Amygdala (tissue), 56 donors: Measurements from ENCODE around the gene DDC.
A peak's percentile ranks its signal among the peaks of the same experiment; 100 is the strongest.
"Not testable (repeated sequence)": the region's sequence is repeated elsewhere in the genome, so short reads cannot be mapped to it uniquely, and the experiment has no call there.

ENCODE experiments used
- DNase-seq, 56 donors: peaks; one replicate each; lab custom pipeline; 2025; lab: John Stamatoyannopoulos, UW

DDC gene

DNA sequence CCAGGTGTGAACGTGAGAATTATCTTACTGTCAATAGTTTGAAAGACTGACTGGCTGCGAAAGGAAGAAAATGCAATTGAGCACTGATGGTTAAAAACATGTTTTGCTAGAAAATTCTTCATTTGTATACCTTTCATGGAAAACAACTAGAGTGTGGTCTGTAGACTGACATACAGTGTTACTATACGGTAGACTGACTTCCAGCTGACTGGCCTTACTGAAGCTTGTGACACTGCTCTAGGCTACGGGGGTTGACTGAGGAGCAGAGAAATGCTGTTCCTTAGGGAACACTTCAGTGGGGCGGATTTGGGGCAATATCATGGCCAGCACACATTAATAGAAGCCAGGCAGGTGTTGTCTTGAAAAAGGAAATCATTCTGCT lies 25.9 kb upstream of the DDC start:
- DNase-seq: no peak

DNA sequence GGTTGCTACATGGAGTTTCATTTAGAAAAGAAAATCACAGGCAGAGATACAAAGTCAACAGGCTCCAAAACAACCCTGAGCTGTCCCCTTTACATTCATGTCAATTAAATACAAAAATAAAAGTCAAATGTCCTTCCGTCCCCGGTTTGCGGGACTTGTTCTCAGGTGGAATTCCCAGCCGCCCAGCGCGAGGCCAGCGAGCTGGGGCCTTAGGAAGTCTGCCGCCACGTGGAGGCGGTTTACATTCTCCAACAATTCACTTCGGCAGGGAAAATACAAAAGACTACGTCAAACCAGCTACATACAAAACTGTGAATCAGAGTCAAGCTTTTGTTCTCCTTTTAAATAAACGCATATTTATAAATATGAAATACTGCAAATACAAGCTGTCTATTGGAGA lies 25.3 kb upstream of the DDC start:
- no peak for DNase-seq

DNA sequence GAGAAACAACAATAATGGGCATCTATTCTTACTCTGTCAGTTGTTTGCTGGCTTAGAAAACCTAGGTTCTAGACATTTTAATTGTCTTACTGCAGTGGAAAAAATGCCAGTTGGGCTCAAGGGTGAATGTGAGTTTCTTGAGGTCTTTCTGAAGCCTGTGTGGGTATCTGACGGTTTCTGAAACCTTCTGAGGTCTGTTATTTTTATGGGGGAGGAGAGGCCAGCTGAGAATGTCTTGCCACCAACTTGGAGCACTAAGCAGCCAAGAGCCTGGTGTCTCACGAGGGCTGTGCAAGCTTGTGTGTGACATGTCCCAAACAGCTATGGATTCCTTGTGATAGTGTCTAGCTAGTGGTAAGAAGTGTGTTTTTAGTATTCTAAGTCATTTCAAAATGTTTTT lies 24.2 kb upstream of the DDC start:
- DNase-seq: no peak

DNA sequence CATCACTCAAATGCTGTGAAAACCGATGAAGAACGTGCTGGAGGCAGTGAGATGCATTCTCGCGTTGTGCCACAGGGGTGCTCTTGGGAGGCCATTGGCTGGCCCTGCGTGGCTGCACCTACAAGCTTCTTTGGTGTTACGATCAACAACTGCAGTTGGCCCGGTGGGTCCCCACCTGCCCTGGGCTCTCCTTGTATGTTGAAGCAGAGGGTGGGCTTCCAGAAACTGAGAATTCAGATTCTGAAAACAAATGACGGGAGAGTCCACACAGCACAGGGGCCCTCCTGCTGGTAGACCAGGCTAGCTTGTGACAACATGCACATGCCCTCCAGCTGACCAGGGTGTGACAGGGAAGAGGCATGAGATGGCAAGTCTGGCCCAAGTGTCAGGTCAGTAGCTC lies 23.7 kb upstream of the DDC start:
- DNase-seq: no peak

DNA sequence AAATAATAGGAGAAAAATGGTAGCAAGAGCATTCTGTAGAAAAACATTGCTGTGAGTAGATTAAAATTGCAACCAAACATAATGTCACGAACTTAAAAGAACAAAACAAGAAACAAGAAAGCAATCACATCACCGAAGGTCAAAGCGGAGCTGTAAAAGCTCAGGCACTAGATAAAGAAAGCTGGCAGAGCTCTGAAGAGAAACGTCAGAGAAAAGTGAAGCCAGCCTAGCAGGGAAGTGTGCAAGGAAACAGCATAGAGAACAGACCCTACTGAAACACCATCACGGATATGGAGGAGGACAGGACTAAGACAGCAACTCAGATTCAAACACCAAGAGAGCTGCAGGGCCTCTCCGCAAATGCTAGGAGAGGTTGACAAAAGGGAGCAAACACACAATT lies 22.5 kb upstream of the DDC start:
- no peak for DNase-seq

DNA sequence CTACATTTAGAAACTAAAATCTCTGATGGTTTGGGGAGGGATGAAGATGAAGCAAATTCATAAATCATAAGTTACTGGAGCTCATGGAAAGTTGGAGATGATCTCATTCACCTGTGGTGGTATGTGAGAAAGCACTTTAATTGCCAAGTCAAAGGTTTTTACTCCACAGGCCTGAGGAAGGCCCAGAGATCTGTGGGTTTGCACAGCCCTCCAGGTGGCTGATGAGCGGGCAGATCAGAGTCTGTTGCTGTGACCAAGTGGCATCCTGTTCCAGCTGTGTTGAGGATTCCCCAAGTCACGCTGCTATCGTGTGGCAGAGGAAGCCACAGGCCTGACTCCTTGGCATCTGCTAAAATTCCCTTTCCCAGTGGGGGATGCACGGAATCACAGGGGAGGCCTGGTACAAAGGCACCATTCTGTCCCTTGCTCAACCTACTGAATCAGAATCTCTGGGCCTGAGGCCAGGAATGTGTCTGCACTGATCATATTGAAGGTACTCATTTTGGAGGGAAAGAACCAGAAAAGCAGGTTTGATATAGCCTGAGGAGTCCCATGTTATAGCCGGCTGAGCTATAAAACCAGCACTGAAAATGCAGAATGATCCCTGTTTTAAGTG lies 19.7 kb upstream of the DDC start:
- no peak for DNase-seq

DNA sequence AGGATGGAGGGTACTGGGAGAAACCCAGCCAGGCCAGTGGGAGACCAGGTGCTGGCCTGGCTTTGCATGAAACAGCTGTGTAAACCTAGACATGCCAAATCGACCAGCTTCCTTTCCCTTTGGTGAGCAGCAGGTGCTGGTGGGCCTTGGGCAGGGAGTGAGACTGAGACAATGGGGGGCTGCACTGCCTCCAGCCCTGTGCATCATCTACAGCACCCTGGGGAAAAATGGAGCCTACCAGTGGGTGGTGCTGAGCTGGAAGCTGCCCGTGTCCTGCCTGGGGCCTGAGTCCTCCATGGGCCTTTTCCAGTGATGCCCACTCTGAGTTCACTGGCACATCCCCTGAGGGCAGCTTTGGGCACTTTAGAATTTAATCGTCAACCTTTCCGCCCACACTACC lies 19.2 kb upstream of the DDC start:
- DNase-seq: no peak

DNA sequence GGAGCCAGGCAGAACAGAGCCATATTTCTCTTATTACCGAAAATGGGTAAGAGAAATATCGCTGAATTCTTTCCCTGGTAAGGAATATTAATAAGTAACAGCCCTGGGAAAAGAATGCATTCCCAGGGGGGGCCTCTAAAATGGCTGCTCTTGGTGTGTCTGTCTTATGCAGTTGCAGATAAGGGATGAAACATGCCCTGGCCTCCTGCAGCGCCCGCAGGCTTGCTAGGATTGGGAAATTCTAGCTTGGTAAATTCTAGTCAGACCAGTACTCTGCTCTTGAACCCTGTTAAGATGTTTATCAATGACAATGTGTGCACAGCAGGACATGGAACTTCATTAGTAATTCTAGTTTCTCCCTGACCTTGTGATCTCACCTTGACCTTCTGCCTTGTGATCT lies 18.1 kb upstream of the DDC start:
- not testable (repeated sequence) for DNase-seq

DNA sequence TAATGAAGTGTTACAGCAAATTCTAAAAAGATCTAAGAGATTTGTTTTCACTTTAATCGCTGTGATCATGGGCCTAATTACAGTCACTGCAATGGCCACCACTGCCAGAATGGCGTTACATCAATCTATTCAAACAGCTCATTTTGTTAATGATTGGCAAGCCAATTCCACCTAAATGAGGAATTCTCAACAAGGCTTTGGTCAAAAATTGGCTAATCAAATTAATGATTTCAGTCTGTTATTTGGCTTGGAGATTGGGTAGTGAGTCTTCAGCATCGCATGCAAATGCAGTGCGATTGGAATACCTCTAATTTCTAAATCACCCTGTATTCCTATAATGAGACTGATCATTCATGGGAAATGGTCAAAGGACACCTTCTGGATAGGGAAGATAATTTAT lies 17.1 kb upstream of the DDC start:
- not testable (repeated sequence) for DNase-seq

DNA sequence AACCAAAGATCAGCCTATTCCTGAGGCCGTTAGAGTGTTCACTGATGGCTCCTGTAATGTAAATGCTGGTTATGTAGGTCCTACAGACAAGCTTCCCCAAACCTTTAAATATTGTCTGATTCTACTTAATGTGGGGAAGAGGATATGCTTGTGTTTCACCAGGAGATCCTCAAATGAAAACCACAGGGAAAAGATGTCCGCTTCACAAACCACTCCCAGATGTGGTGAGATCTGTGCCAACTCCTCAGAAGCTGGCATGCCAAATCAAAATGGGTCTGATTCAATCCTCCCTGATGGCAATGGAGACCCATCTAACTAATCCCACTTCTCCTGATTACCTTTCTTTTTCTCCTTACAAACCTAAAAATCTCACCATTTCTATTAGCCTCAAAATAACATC lies 15.5 kb upstream of the DDC start:
- not testable (repeated sequence) for DNase-seq

DNA sequence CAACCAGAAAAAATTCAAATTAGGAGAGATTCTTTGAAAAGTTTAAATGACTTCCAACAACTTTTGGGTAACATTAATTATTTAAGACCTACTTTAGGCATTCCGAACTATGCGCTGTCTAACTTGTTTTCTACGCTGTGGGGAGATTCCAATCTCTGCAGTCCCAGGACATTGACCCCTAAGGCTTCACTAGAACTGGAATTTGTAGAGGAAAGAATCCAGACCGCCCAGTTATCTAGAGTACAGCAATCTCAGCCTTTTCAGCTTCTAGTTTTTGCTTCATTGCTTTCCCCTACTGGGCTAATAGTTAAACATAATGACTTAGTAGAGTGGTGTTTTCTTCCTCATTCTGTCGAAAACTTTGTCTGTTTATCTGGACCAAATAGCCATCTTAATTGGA lies 14.9 kb upstream of the DDC start:
- no peak for DNase-seq

DNA sequence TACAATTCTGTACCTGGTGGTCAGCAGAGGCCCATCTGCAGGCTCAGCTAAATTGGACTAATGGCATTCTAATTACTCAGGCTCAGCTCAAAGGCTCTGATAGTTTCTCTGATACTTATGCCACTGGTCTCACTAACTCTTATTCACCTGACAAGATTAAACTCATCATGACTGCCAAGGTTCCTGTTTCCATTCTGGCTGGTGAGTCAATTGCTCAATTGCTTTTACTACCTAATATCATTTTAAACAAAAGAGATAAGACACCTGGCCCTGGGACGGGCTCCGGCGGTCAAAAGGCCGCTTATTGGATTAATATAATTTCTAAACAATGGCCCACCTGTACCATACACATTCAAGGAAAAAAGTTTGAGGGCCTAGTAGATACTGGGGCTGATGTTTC lies 12.9 kb upstream of the DDC start:
- DNase-seq: not testable (repeated sequence)

DNA sequence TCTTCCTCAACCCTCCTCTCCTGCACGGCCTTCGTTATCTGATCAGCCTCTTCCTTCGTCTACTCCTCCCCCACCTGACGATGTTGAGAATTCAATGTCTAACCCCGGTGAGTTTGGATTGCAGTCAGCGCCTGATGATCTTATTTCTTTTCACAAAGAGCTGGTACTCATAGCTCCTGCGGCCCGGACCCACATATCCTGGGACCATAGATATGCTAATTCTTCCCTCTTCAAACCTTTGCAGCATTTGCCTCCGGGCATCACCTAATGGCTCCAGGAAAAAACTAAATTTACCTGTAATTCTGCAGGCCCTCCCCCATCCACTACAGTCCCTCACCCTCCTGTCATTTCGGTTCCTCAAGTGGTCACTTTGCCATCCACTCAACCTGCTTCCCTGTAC lies 12.4 kb upstream of the DDC start:
- DNase-seq: no peak

DNA sequence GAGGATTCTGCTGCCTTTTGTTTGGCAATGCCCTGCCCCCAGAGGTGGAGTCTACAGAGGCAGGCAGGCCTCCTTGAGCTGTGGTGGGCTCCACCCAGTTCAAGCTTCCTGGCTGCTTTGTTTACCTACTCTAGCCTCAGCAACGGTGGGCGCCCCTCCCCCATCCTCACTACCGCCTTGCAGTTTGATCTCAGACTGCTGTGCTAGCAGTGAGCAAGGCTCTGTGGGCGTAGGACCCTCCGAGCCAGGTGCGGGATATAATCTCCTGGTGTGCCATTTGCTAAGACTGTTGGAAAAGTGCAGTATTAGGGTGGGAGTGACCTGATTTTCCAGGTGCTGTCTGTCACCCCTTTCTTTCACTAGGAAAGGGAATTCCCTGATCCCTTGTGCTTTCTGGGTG lies 11.2 kb upstream of the DDC start:
- DNase-seq: not testable (repeated sequence)

DNA sequence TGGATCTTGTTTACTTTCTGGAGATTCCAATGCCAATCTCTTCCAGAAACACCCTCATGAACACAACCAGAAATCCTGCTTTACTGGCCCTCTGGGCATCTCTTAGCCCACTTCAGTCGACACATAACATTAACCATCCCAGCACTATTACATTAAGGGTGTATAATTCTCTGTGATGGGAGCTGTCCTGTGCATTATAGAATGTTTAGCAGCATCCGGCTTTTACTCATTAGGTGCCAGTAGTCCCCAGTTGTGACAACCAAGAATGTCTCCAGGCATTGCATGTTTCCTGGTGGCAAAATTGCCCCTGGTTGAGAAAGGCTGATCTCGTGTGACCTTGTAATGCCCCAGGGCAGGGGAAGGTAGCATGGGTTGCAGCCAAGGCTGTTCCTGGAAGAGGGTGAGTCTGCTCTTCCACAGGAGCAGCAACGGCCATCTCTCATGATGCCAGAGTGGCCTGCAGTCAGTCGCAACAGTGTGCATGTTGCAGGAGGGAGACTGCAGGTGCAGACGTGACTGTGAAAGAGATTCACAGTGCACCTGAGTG lies 2.6 kb upstream of the DDC start:
- no peak for DNase-seq

DNA sequence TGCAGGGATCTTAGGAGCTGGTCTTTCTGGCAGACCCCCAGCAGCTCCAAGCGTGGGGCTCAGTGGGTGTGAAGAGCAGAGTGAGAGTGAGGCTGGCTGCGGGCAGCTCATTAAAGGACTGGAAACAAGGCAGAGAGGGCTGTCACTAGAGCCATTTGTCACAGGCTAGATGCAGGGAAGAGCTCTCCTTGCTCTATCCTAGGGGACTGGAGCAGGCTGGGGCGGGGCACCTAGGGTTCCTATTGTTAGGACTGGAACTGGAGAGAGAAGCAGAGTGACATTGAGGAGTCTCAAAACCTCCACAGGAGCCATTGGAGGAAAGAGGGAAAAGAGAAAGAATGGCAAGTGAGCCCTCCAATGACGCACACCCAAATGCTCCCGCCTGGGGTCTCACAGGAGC lies 772 bp upstream of the DDC start:
- no peak for DNase-seq

DNA sequence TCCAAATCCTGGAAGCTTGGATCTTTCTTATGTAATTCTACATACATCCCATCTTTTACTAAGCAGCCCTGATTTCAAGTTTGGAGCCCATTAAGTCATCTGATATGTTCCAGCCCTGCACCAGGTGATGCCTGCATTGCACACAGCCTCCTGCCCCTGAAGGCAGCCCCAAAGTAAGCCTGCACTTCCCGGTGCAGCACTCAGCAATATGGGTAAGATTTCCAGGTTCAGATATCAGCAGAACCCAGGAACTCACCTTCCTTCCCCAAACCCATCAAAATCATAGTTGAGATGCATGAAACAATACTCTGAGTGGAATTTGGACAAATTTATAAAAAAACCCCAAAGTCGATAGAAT lies 333 bp upstream of the DDC start:
- DNase-seq: no peak

DNA sequence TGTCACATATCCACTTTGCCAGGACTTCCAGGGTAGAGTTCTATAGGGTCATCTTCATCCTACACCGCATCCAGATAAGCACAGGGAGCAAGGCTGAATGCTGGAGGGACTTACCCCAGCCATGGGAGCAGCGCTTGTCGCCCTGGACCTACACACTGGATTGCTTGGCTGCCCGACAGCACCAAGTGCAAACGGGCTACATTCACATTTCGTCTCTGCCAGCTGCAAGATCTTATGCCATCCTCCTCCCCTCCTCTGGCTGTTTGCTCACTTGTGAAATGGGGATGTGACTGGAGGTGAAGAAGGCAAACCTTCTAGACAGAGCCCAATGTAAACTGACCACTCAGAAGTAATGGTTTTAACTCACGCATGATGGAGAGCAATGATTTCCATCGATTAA lies 1.0 kb downstream of the DDC start:
- DNase-seq: no peak

DNA sequence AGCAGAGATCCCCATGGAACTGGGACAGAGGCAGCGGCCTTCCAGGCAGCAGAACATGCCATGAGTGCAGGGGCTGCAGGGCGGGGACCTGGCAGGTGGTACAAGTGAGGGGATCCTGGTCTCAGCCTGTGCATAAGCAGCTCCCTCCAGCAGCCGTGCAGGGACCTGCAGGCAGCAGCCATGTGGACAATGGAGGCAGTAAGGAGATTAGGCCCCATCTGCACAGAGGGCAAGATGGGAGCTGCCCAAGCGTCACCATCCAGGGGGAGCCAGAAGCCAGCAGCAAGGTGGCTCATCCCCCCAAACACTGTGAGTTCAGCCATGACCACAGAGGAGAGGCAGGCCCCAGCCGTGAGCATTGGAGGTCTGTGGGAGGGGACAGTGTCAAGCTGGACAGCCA lies 3.1 kb downstream of the DDC start:
- DNase-seq: no peak

DNA sequence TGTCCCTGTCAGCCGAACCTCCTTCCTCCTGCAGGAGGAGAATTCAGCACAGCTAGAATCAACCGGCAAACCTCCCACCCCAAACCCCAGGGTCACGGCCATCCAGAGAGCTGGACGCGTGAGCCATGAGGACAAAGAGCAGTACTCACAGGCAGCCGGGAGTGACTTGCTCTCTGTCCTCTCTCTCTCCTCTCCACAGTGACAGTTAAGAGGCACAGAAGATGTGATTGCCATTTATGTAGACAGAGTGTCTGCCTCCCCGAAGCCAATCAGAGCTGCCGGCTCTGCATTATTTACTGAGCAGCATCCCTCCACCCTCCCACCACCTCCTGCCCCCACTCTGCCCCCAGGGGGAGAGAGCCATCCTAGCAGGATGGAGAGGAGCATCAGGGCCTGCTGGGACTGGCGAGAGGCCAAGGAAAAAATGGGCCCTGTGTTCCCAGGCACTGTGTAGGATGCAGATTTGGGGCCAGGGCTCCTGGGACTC lies 4.3 kb downstream of the DDC start:
- DNase-seq: peak in 1 of 56 donors; percentile 3

DNA sequence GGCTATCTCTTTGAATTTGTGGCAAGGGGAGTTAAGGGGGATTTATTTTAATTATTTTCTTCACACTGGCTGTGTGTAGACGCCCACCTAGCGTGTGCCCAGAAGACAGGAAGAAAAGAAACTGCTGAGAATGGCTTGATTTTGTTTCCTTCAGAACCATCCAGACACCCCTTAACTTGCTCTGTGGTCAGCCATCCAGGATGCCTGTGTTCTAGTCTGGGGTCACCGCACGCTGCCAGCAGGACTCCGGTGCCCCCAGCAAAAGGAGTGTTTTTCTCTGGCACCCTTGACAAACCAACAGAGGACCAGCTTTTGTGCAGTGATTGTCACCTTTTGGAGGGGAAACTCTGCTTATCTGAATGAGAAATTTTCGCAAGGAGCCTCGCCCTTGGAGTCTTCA lies 5.3 kb downstream of the DDC start:
- DNase-seq: no peak

DNA sequence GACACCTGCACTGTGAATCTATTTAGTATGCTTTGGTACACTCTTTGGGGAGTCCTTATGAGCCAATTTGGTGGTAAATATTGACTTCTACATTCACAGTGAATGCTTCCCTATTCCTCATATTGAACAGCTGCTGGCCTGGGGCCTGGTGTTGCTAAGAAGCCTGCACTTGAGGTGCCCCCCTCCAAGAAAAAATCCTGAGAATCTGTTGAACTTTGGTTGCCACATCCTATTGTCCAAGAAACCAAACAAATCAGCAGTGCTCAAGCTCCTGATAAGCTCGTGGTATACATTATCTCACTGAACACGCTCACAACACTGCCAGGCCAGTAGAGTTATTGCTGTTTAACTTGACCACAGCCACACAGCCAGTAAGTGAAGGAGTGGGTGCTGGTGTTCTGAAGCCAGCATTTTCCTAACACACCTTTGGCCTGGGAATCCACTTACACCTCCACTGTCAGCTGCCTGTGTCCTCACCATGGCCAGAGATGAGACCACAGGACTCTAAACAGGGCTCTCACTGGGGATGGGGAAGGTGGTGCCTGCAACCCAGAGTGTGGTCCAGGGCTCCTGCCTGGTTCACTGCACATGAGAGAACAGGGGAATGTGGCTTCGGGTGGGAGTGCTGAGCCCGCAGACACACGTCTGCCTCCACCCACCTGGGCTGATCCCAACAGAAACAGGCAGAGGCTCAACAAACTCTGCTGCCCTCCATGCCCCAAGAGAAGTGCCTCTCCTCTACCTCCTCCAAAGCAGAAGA lies 6.7 kb downstream of the DDC start:
- DNase-seq: no peak
